Neural crest cell (in vitro differentiated cells): ENCODE data around the gene CPEB2. TPM values are rescaled to one million over a fixed set of nuclear protein-coding genes. Genes with fewer than 3 reads are reported as not detected.
A peak's percentile ranks its signal among the peaks of the same experiment; 100 is the strongest.

Source experiments
- DNase-seq: peaks from one replicate; pipeline ENCODE4 v3.0.0; 2021; ENCODE audit warnings: low read depth, mixed read lengths, low spot score
- H3K27ac Mint-ChIP-seq: one replicate; pipeline ENCODE4 v1.8.0; 2021; ENCODE audit warnings: mild to moderate bottlenecking, mixed read lengths; ENCODE audit not compliant: unreplicated experiment
- H3K27me3 Mint-ChIP-seq: 2 replicates; pipeline ENCODE4 v1.8.0; 2021; ENCODE audit warnings: low read depth, mild to moderate bottlenecking, mixed read lengths
- H3K36me3 Mint-ChIP-seq: 2 replicates; pipeline ENCODE4 v1.8.0; 2021; ENCODE audit warnings: low read depth, mild to moderate bottlenecking, mixed read lengths
- H3K4me1 Mint-ChIP-seq: 2 replicates; pipeline ENCODE4 v1.8.0; 2021; ENCODE audit warnings: mixed read lengths
- H3K4me3 Mint-ChIP-seq: one replicate; pipeline ENCODE4 v1.8.0; 2021; ENCODE audit warnings: mild to moderate bottlenecking, mixed read lengths
- H3K9me3 Mint-ChIP-seq: 2 replicates; pipeline ENCODE4 v1.8.0; 2021; ENCODE audit warnings: mixed read lengths
- total RNA-seq: library from RNA; stranded (reverse); gene quantifications from 2 replicates; pipeline ENCODE4 v1.2.1, GENCODE V29; 2021
- TF ChIP-seq, protein P1 (sequence below): fragments of 200-600 bp; sonication (generic); conservative IDR thresholded peaks from 2 replicates; pipeline ENCODE4 v1.5.0; 2021; ENCODE audit warnings: antibody characterized with exemption, mild to moderate bottlenecking

CPEB2 gene
- total RNA-seq, 1 donor from 2014 or later, result 5.1 TPM

GRCh38 chr4:14994242-14994641 is 8.0 kb upstream of the CPEB2 start:
- H3K36me3 Mint-ChIP-seq, result no peaks in the 10 kb centered on the region
- no peak overlapping the region for H3K4me3 Mint-ChIP-seq
- H3K4me1 Mint-ChIP-seq, result no peaks in the 10 kb centered on the region
- no peaks in the 10 kb centered on the region for H3K27me3 Mint-ChIP-seq
- H3K9me3 Mint-ChIP-seq, result peaks cover 3% of the 10 kb centered on the region
- DNase-seq, result no peak
- TF ChIP-seq, protein P1, sequence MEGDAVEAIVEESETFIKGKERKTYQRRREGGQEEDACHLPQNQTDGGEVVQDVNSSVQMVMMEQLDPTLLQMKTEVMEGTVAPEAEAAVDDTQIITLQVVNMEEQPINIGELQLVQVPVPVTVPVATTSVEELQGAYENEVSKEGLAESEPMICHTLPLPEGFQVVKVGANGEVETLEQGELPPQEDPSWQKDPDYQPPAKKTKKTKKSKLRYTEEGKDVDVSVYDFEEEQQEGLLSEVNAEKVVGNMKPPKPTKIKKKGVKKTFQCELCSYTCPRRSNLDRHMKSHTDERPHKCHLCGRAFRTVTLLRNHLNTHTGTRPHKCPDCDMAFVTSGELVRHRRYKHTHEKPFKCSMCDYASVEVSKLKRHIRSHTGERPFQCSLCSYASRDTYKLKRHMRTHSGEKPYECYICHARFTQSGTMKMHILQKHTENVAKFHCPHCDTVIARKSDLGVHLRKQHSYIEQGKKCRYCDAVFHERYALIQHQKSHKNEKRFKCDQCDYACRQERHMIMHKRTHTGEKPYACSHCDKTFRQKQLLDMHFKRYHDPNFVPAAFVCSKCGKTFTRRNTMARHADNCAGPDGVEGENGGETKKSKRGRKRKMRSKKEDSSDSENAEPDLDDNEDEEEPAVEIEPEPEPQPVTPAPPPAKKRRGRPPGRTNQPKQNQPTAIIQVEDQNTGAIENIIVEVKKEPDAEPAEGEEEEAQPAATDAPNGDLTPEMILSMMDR, result no peak
- H3K27ac Mint-ChIP-seq, result no peak overlapping the region

DNA sequence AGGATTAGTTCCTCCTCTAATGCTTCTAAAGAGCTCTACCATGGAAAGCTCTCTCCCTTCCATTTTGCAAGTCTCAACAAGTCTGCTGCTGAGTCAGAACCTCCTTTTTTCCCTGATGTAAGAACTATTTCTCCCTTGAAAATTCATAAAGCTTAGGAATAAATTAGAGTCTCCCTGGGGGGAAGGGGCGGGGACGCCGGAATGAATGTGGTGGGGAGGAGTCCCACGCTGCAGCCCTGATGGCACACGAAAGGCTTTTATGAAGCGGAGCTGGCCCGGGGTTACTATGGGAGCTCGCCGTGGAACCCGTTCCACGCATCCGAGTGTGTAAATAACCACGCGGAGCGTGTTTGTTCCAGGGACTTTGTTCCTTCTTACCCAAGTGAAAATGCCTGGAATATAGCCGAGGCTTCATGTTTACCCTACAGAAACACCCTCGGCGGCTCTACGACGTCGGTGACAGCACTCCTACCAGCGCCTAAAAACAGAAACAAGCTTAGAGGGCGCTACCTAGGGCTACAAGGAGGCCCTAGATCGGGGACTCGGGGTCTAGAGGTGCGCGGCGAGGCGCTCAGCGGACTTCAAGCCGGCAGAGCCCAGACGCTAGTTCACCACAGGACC is 923 bp upstream of the CPEB2 start:
- DNase-seq, result peak; percentile 18
- Mint-ChIP-seq H3K27me3 (peaks cover 16% of the 10 kb centered on the region), H3K4me1 (peaks cover 20% of the 10 kb centered on the region), H3K9me3 (peaks cover 3% of the 10 kb centered on the region), H3K27ac (no peak overlapping the region), H3K36me3 (no peaks in the 10 kb centered on the region), H3K4me3 (peak overlapping the region; percentile 93)
- TF ChIP-seq, protein P1, result no peak

GRCh38 chr4:15002659-15003400 is 549 bp downstream of the CPEB2 start:
- Mint-ChIP-seq H3K4me3 (peak overlapping the region; percentile 93), H3K36me3 (no peaks in the 10 kb centered on the region), H3K27me3 (peaks cover 21% of the 10 kb centered on the region), H3K9me3 (no peaks in the 10 kb centered on the region), H3K27ac (peak overlapping the region; percentile 83), H3K4me1 (peaks cover 20% of the 10 kb centered on the region)
- TF ChIP-seq, protein P1, result no peak
- DNase-seq, result peak; percentile 56

- no peak overlapping the region for H3K27ac Mint-ChIP-seq
- no peaks in the 10 kb centered on the region for H3K9me3 Mint-ChIP-seq
- TF ChIP-seq, protein P1, result peak; percentile 22
- DNase-seq, result peak; percentile 37
- H3K4me1 Mint-ChIP-seq, result peaks cover 20% of the 10 kb centered on the region
- peaks cover 21% of the 10 kb centered on the region for H3K27me3 Mint-ChIP-seq
- peak overlapping the region; percentile 93 for H3K4me3 Mint-ChIP-seq
- no peaks in the 10 kb centered on the region for H3K36me3 Mint-ChIP-seq
Observed at GRCh38 chr4:15003401-15003890, 1.2 kb downstream of the CPEB2 start.

DNA sequence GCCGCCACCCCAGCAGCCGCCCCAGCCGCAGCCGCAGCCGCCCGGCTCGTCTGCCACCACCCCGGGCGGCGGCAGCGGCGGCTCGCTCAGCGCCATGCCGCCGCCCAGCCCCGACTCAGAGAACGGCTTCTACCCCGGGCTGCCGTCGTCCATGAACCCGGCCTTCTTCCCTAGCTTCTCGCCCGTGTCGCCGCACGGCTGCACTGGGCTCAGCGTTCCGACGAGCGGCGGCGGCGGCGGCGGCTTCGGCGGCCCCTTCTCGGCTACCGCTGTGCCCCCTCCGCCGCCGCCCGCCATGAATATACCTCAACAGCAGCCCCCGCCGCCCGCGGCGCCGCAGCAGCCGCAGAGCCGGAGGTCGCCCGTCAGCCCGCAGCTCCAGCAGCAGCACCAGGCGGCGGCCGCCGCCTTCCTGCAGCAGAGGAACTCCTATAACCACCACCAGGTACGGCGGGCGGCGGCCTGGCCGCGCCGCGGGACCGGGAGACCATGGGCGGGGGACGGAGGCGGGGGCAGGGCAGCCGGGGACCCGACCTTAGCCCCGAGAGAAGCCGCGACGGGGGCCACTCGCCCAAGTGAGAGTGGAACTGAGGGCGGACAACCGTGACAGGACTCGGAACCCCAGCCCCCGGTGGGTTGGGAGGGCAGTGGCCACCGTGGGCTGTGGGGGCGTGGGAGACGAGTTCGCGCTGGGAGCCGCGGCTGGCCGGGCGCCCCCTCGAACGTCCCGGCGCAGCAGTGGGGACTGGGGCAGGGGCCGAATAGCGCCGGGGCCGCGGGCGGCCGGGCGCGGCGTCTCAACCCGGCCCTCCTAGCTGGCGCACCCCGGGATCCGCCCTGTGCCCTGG is 1.8 kb downstream of the CPEB2 start:
- peak; percentile 38 for DNase-seq
- Mint-ChIP-seq H3K36me3 (no peaks in the 10 kb centered on the region), H3K4me1 (peaks cover 20% of the 10 kb centered on the region), H3K27me3 (peaks cover 21% of the 10 kb centered on the region), H3K4me3 (peak overlapping the region; percentile 56), H3K9me3 (no peaks in the 10 kb centered on the region), H3K27ac (no peak overlapping the region)
- TF ChIP-seq, protein P1, result no peak
